Osteocyte (in vitro differentiated cells): ENCODE data around the gene USP48. TPM values are rescaled to one million over a fixed set of nuclear protein-coding genes. Genes with fewer than 3 reads are reported as not detected.
"Not testable (repeated sequence)": the region's sequence is repeated elsewhere in the genome, so short reads cannot be mapped to it uniquely, and the experiment has no call there.

Experiments used
- DNase-seq: peaks from one replicate; pipeline ENCODE4 v3.0.0; 2021; ENCODE audit warnings: mixed read lengths; ENCODE audit not compliant: unreplicated experiment; ENCODE audit errors: extremely low spot score
- H3K27ac Mint-ChIP-seq: one replicate; pipeline ENCODE4 v1.8.0; 2021; ENCODE audit warnings: mild to moderate bottlenecking, mixed read lengths; ENCODE audit not compliant: unreplicated experiment
- H3K27me3 Mint-ChIP-seq: one replicate; pipeline ENCODE4 v1.8.0; 2021; ENCODE audit warnings: mixed read lengths; ENCODE audit not compliant: unreplicated experiment
- H3K36me3 Mint-ChIP-seq: one replicate; pipeline ENCODE4 v1.8.0; 2021; ENCODE audit warnings: mixed read lengths; ENCODE audit not compliant: unreplicated experiment
- H3K4me1 Mint-ChIP-seq: one replicate; pipeline ENCODE4 v1.8.0; 2021; ENCODE audit warnings: mixed read lengths; ENCODE audit not compliant: unreplicated experiment
- H3K4me3 Mint-ChIP-seq: one replicate; pipeline ENCODE4 v1.8.0; 2021; ENCODE audit warnings: mild to moderate bottlenecking, moderate library complexity, mixed read lengths; ENCODE audit not compliant: unreplicated experiment
- H3K9me3 Mint-ChIP-seq: one replicate; pipeline ENCODE4 v1.8.0; 2021; ENCODE audit warnings: mixed read lengths; ENCODE audit not compliant: unreplicated experiment
- CTCF ChIP-seq: fragments of 200-600 bp; sonication (generic); IDR thresholded peaks from 2 replicates; pipeline ENCODE4 v1.5.0; 2021; ENCODE audit warnings: antibody characterized with exemption, mild to moderate bottlenecking, moderate library complexity
- total RNA-seq: library from RNA; stranded (reverse); gene quantifications from 2 replicates; pipeline ENCODE4 v1.2.1, GENCODE V29; 2021

USP48 gene
- total RNA-seq, 1 donor from 2014 or later, result 73.6 TPM

- no peaks in the 10 kb centered on the region for H3K9me3 Mint-ChIP-seq
- TF ChIP-seq CTCF, result no peak
- no peak overlapping the region for H3K4me3 Mint-ChIP-seq
- no peak overlapping the region for H3K27ac Mint-ChIP-seq
- H3K4me1 Mint-ChIP-seq, result no peaks in the 10 kb centered on the region
- no peaks in the 10 kb centered on the region for H3K27me3 Mint-ChIP-seq
- no peak for DNase-seq
- peaks cover 25% of the 10 kb centered on the region for H3K36me3 Mint-ChIP-seq
Measured at GRCh38 chr1:21828506-21829210, 45.7 kb upstream of the USP48 start.

- H3K36me3 Mint-ChIP-seq, result peaks cover 27% of the 10 kb centered on the region
- no peaks in the 10 kb centered on the region for H3K9me3 Mint-ChIP-seq
- DNase-seq, result no peak
- H3K4me1 Mint-ChIP-seq, result no peaks in the 10 kb centered on the region
- no peak for TF ChIP-seq CTCF
- H3K4me3 Mint-ChIP-seq, result no peak overlapping the region
- no peak overlapping the region for H3K27ac Mint-ChIP-seq
- no peaks in the 10 kb centered on the region for H3K27me3 Mint-ChIP-seq
Measured at GRCh38 chr1:21828075-21828474, 45.1 kb upstream of the USP48 start.

- no peak for DNase-seq
- H3K4me3 Mint-ChIP-seq, result no peak overlapping the region
- no peak overlapping the region for H3K27ac Mint-ChIP-seq
- no peaks in the 10 kb centered on the region for H3K9me3 Mint-ChIP-seq
- no peaks in the 10 kb centered on the region for H3K4me1 Mint-ChIP-seq
- H3K36me3 Mint-ChIP-seq, result peaks cover 23% of the 10 kb centered on the region
- H3K27me3 Mint-ChIP-seq, result no peaks in the 10 kb centered on the region
- TF ChIP-seq CTCF, result no peak
Measured at GRCh38 chr1:21827141-21827679, 44.3 kb upstream of the USP48 start.

DNA sequence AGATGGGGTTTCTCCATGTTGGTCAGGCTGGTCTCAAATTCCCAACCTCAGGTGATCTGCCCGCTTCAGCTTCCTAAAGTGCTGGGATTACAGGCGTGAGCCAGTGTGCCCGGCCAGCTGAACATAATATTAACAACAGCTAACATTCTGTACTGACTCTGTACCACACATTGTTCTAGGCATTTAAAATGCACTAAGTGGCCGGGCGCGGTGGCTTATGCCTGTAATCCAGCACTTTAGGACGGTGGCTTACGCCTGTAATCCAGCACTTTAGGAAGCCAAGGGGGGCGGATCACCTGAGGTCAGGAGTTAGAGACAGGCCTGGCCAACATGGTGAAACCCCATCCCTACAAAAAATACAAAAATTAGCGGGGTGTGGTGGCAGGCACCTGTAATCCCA lies 43.7 kb upstream of the USP48 start:
- H3K27me3 Mint-ChIP-seq, H3K4me1 Mint-ChIP-seq, H3K9me3 Mint-ChIP-seq, H3K27ac Mint-ChIP-seq, H3K4me3 Mint-ChIP-seq, DNase-seq: not testable (repeated sequence)
- H3K36me3 Mint-ChIP-seq, result peaks cover 22% of the 10 kb centered on the region

GRCh38 chr1:21825393-21825792 lies 42.4 kb upstream of the USP48 start:
- no peak for DNase-seq
- Mint-ChIP-seq H3K27ac (no peak overlapping the region), H3K4me1 (no peaks in the 10 kb centered on the region), H3K9me3 (no peaks in the 10 kb centered on the region), H3K36me3 (peaks cover 24% of the 10 kb centered on the region), H3K4me3 (no peak overlapping the region), H3K27me3 (no peaks in the 10 kb centered on the region)
- TF ChIP-seq CTCF, result no peak
